ENCODE results near the gene DCAF11. TPM values are rescaled to one million over a fixed set of nuclear protein-coding genes. Genes with fewer than 3 reads are reported as not detected.

The DCAF11 gene
- total and polyA plus RNA-seq, 2 donors (not counting 1 experiment from before 2014, with no cell fraction given): 64.5 to 96.3 TPM

GRCh38 chr14:24066496-24067132 is 48.0 kb upstream of the DCAF11 start:
- WGBS (ENCODE audit: insufficient coverage): 90% methylated on average over 4 of the region's 8 CpGs
- H4K20me1 ChIP-seq (ENCODE audit: control insufficient read depth, insufficient read depth, low read length, poor library complexity, severe bottlenecking): no peaks in the 10 kb centered on the region
- no peak overlapping the region for H3K9ac ChIP-seq (ENCODE audit: low read length)
- ATAC-seq (ENCODE audit: low read depth): no peak
- CTCF ChIA-PET: interaction anchor here (1.2 to 3.6 kb wide), 4 partner anchors 14 to 44 kb away, joined by 3 to 10 read pairs (median 4); no protein-coding TSS in a partner anchor
- Mint-ChIP-seq H3K4me1 (no peaks in the 10 kb centered on the region), H3K27ac (no peak overlapping the region), H3K9me3 (ENCODE audit: insufficient read depth) (no peaks in the 10 kb centered on the region), H3K4me3 (no peak overlapping the region), H3K27me3 (peaks cover 4% of the 10 kb centered on the region)
- no peak overlapping the region for H3K27ac ChIP-seq (ENCODE audit: low read length in 2 of 2)
- no peak overlapping the region for H3K4me2 ChIP-seq (replicated peaks; ENCODE audit: low read depth, low read length, poor library complexity, severe bottlenecking)
- H2AFZ ChIP-seq (ENCODE audit: insufficient read depth, low read depth, low read length, poor library complexity, severe bottlenecking): no peak overlapping the region
- TF ChIP-seq CTCF (IDR thresholded peaks at IDR 0.05) (no peak), EZH2 (IDR thresholded peaks at IDR 0.05; ENCODE audit: borderline replicate concordance, insufficient read depth, low read depth, low read length, poor library complexity, severe bottlenecking) (no peak)
- no peak overlapping the region for H3K4me3 ChIP-seq (ENCODE audit: control extremely low read depth in 1 of 5, extremely low read depth in 1 of 5, insufficient read depth in 1 of 5, low read depth in 2 of 5, low read length in 4 of 5)
- POLR2A ChIA-PET: no interaction called here
- H3K27me3 ChIP-seq (replicated peaks in 1 of 4; ENCODE audit: control extremely low read depth in 1 of 4, control insufficient read depth in 3 of 4, insufficient read depth in 4 of 4, low read length in 3 of 4): no peaks in the 10 kb centered on the region
- no peaks in the 10 kb centered on the region for H3K4me1 ChIP-seq (ENCODE audit: control insufficient read depth in 2 of 2, insufficient read depth in 2 of 2, low read length in 2 of 2)
- H3K9me3 ChIP-seq (ENCODE audit: control extremely low read depth in 1 of 3, control insufficient read depth in 2 of 3, insufficient read depth in 1 of 3, low read length in 2 of 3): no peaks in the 10 kb centered on the region
- no peaks in the 10 kb centered on the region for H3K79me2 ChIP-seq (ENCODE audit: control insufficient read depth, insufficient read depth, low read length)
- no peaks in the 10 kb centered on the region for H3K36me3 ChIP-seq (replicated peaks in 1 of 2; ENCODE audit: control extremely low read depth in 1 of 2, control insufficient read depth in 1 of 2, extremely low read depth in 1 of 2, insufficient read depth in 2 of 2, low read length in 1 of 2)
- no peak for DNase-seq
- intact Hi-C loops (cut with micrococcal nuclease): no loop called here
